Glomerular endothelial cell (primary cell): Measurements from ENCODE around the gene PTPRF. TPM values are rescaled to one million over a fixed set of nuclear protein-coding genes. Genes with fewer than 3 reads are reported as not detected.

Experiments
- DNase-seq: peaks from one replicate; pipeline ENCODE4 v3.0.0-alpha.2; 2011; ENCODE audit warnings: low read depth, low spot score; ENCODE audit errors: extremely low read depth
- total RNA-seq: library from RNA; depleted of rRNA; stranded (reverse); fragments of >200 nt; gene quantifications from 2 replicates; pipeline ENCODE4 v1.2.3, GENCODE V29; 2015

Gene PTPRF
- total RNA-seq, 1 donor from 2014 or later, result 345 TPM

DNA sequence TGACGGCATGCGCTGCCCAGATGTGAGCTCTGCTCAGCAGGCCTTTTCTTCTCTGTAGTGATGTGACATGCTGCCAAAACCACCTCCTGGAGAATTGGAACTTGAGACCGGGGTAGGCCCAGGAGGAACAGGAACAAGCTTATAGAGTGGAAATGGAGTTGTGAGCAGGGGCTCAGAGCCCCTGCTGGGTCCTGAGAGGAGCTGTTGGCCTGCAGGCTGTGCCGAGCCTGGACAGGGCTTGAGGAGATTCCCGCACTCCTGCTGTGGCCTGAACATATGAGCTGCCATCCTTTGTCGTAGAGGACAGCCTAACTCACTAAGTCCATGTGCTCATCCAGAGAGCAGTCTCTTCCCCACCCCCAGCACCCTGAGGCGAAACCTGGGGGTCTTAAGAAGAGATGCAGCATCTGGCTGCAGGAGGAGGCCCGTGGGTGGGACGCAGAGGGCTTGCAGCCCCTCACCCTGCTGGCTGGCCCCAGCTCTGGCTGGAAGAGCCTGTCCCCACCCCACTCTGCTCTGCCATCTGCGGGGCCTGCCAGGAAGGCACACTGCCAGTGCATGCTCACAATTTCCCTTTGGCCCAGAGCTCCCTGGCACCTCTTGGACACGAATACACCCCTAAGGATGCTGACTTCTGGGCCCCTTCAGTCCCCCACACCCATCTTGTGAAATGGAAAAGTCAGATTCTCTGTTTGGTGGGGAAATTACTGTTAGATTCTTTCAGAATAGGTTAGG, 42.5 kb downstream of the PTPRF start:
- DNase-seq, result no peak

- DNase-seq, result no peak
Measured at GRCh38 chr1:43576521-43576920, 45.8 kb downstream of the PTPRF start.

DNA sequence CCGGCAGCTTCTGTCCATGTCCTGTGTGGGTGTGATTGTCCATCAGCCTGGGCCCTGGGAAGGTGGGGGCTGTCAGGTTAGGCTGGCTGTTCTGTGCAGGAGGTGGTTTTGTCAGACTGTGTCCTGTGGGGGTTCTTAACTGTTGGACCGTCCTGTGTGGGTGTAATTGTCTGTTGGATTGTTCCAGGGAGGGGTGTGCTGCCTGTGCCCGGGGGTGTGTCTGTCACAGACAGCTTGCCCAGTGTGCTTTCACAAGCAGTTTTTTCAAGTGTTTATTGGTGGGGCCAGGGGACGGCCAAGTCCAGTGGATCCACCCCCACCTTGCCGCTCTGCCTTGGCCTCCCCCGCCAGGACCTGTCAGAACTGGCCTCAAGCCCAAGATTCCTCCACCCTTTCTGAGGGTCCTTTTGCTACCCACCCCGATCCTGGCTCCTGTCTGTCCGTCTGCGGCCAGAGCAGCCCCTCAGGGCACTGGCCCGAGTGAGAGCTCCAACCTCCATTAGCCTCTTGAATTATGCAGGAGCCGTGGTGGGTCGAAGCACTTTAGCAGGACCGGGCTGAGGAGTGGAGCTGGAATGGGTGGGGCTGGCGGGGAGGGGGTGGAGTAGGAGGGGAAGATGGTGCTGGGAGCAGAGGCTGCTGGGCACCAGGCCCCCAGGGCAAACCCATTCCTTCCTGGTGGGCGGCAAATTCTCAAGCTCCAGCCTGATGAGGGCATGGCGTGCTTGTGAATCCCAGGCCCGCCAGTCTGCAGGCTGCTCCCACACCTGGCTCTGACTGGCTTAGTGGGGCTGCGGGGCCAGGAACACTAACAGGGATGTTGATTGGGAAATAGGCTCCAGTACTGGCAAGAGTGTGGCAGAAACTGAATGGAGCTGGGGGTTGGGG, 47.2 kb downstream of the PTPRF start:
- DNase-seq, result no peak

- DNase-seq, result no peak
Measured at GRCh38 chr1:43580039-43580438, 49.4 kb downstream of the PTPRF start.

GRCh38 chr1:43582162-43582566, 51.5 kb downstream of the PTPRF start:
- DNase-seq, result peak; percentile 18

GRCh38 chr1:43583058-43583457, 52.4 kb downstream of the PTPRF start:
- DNase-seq, result no peak

GRCh38 chr1:43584204-43584603, 53.5 kb downstream of the PTPRF start:
- DNase-seq, result no peak

DNA sequence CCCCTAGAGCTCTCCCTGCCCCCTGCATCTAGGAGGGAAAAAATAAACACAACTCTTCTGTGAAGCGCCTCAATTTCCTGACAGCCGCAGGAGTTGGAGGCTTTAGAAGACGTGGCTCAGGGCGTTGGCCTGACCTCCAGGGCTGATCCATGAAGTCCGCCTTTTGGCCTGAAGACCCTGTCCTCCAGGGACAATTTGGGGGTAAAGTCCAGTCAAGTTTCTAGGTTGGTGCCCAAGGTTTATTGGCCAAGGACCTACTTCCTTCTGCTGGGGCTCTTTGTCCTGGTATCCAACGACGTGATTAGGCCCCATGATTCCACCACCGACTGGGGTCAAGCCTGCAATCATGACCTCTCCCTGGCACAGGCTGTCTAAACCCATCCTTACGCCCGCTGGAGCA, 54.9 kb downstream of the PTPRF start:
- DNase-seq, result no peak

DNA sequence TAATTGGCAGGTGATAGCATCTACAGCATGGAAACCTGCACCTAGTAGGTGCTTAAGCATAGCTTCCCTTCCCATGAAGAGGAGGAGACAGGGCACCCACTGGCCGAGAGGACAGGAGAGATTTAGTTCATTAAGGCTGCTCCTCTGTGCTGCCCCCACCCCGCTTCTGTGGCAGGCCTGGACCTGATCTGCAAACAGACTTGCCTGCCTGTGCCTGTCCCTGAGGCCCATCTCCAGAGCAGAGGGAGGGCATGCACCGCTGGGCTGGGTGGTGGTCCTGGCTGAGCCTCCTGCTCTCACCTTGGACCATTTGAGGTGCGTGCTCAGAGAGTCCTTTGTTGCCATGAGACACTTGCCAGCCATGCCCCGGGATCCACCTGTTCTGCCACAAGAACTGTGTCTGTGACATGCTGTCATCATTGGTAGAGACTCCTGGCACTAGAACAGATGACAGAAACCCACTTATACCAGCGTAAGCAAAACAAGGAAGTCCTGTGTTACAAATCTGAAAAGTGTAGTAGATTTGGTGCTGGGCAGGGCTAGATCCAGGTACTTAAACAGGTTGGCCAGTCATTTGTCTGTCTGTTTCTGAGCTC, 55.6 kb downstream of the PTPRF start:
- no peak for DNase-seq

DNA sequence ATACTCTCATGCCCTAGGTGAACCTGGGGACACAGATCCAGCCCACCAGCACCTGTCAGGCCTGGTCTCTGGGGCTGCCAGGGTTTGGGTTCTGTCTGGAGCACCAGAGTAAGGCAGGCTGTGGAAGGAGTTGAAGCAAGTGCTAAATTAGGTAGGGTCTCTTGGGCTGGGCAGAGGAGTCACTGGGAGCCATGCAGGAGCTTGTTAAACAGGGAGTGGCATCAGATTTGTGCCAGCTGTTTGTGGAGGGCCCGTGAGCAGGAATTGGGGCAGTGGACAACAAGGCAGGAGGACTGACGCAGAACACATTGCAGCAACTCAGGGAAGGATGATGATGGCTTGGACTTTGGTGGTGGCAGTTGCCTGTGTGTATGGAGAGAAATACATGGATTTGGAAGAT, 56.3 kb downstream of the PTPRF start:
- DNase-seq, result no peak

GRCh38 chr1:43587594-43587993, 56.9 kb downstream of the PTPRF start:
- DNase-seq, result no peak

- DNase-seq, result no peak
Measured at GRCh38 chr1:43588592-43588991, 57.9 kb downstream of the PTPRF start.

DNA sequence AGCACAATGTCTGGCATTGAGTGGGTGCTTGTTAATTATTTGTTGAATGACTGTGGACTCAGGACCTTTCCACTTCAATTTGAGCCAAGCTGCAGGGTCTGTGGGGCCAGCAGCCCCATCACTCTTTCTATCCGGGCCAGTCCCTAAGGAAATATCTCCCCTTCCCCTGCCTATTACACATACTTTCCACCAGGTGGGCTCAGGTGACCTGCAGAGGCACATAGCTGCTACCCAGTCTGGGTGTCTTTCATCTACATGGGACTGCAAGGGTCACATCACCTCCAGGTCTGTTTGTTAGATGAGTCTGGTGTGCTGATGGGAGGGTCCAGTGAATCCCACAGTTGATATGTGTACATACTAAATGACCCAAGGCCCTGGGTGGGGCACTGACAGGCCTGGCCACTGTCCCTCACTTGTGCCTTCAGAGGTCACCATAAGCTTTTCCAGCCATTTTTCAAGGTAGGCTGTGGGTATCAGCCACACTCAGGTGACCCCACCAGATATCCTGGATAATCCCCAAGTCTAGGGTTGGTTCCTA, 59.8 kb downstream of the PTPRF start:
- DNase-seq, result no peak

GRCh38 chr1:43591181-43591580, 60.5 kb downstream of the PTPRF start:
- no peak for DNase-seq

GRCh38 chr1:43592051-43592665, 61.5 kb downstream of the PTPRF start:
- DNase-seq, result no peak

- DNase-seq, result no peak
Measured at GRCh38 chr1:43592974-43593683, 62.4 kb downstream of the PTPRF start.

DNA sequence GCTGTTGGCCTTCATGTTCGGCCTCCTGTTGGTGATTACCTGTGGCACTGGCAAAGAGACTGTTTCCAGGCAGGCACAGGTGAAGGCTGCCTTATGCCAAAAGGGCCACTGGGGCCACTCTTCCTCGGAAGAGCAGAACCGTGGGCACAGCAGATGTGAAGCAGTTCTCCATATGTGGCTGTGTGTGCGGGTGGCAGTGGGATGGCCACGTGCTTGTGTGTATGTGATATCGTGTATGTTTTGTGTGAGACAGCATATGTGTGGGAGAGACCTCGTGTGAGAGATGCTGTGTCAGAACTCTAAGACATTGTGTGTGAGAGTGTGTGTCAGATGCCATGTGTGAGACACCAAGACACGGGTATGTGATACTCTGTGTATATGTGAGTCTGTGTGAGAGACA, 65.9 kb downstream of the PTPRF start:
- DNase-seq, result no peak

DNA sequence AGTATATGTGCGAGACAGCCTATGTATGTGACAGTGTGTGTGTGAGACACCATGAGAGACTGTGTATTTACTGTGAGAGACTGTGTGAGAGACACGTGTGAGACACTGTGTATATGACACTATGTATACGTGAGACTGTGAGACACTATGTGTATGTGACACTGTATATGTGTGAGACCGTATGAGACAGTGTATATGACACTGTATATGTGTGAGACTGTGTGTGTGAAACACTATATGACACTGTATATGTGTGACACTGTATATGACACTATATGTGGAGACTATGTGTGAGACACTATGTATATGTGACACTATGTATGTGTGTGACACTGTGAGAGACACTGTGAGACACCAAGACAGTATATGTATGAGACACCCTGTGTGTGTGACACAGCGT, 66.3 kb downstream of the PTPRF start:
- DNase-seq, result no peak

DNA sequence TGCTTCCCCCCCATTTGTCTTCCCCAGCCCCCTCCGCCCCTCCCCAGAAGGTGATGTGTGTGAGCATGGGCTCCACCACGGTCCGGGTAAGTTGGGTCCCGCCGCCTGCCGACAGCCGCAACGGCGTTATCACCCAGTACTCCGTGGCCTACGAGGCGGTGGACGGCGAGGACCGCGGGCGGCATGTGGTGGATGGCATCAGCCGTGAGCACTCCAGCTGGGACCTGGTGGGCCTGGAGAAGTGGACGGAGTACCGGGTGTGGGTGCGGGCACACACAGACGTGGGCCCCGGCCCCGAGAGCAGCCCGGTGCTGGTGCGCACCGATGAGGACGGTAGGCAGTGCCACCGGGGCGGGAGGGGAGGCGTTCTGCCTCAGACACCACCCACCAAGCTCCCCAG, 67.0 kb downstream of the PTPRF start:
- no peak for DNase-seq

- no peak for DNase-seq
Measured at GRCh38 chr1:43598622-43599021, 67.9 kb downstream of the PTPRF start.
